GM12878 (cell line): Measurements from ENCODE around the gene SLC26A8. TPM values are rescaled to one million over a fixed set of nuclear protein-coding genes. Genes with fewer than 3 reads are reported as not detected.

ENCODE experiments used
- ATAC-seq: fragments of 200-7000 bp; cut with Tn5 transposase; 3 replicates; pipeline ENCODE4 v1.9.1; 2020; ENCODE audit warnings: mild to moderate bottlenecking, moderate library complexity
- BruUV-seq: library from RNA; stranded (reverse); fragments of 400-500 nt; replicated peaks from 2 replicates; lab custom pipeline; 2021; lab: Mats Ljungman, UMichigan
- CTCF ChIA-PET: fragments of 300-600 bp; sonication (Branson Sonifier 250); formaldehyde crosslinking; extraction: SDS; loops from one replicate; lab custom pipeline; 2021; ENCODE audit warnings: inconsistent platforms; lab: Yijun Ruan, JAX
- POLR2A ChIA-PET: fragments of 350-600 bp; formaldehyde crosslinking; extraction: SDS; loops from one replicate; lab custom pipeline; 2021; ENCODE audit warnings: inconsistent platforms; lab: Charles Lee
- RAD21 ChIA-PET: fragments of 300-600 bp; sonication (Branson Sonifier 250); formaldehyde crosslinking; loops from one replicate; lab custom pipeline; 2023; ENCODE audit warnings: antibody characterized with exemption; ENCODE audit not compliant: unreplicated experiment; lab: Charles Lee
- SMC1A ChIA-PET: fragments of 300-600 bp; sonication (Branson Sonifier 250); formaldehyde crosslinking; loops from one replicate; lab custom pipeline; 2023; ENCODE audit not compliant: unreplicated experiment, uncharacterized antibody; lab: Charles Lee
- DNase-seq: peaks from one replicate; pipeline ENCODE4 v3.0.0-alpha.2; 2011; ENCODE audit warnings: low read depth, low spot score
- FAIRE-seq: peaks from 3 replicates; lab custom pipeline; 2011; peaks lifted over from hg19 to GRCh38; lab: Jason Lieb, UNC
- H2AFZ ChIP-seq: 2 replicates; pipeline ENCODE4 v1.6.0; 2011; ENCODE audit warnings: low read depth, low read length, control low read depth; ENCODE audit not compliant: control insufficient read depth
- H3K27ac ChIP-seq: 2 replicates; pipeline ENCODE4 v1.5.1; 2011; ENCODE audit warnings: control low read depth; ENCODE audit not compliant: control insufficient read depth, insufficient read depth
- H3K27me3 ChIP-seq, 2 experiments: replicated peaks in 1 of 2; 2 replicates each; pipeline versions ENCODE4 v1.6.0 to v1.6.1; 2011; ENCODE audit warnings: low read length in 1 of 2; ENCODE audit not compliant: control insufficient read depth in 2 of 2, insufficient read depth in 2 of 2
- H3K36me3 ChIP-seq, 2 experiments: 2 replicates each; pipeline ENCODE4 v1.5.1; 2011; ENCODE audit warnings: low read length in 1 of 2; ENCODE audit not compliant: control insufficient read depth in 2 of 2, insufficient read depth in 2 of 2
- H3K4me1 ChIP-seq: 2 replicates; pipeline ENCODE4 v1.6.1; 2011; ENCODE audit warnings: mild to moderate bottlenecking, low read length, moderate library complexity, mixed read lengths; ENCODE audit not compliant: control insufficient read depth, insufficient read depth
- H3K4me2 ChIP-seq: 2 replicates; pipeline ENCODE4 v1.6.0; 2011; ENCODE audit warnings: control low read depth; ENCODE audit not compliant: control insufficient read depth, insufficient read depth
- H3K4me3 ChIP-seq: fragments of 200-600 bp; sonication (generic); 2 replicates; pipeline ENCODE4 v1.5.1; 2016
- H3K79me2 ChIP-seq: 2 replicates; pipeline ENCODE4 v1.6.0; 2011; ENCODE audit warnings: low read length; ENCODE audit not compliant: control insufficient read depth, insufficient read depth
- H3K9ac ChIP-seq: 2 replicates; pipeline ENCODE4 v1.8.0; 2011; ENCODE audit warnings: low read length, control low read depth, mixed read lengths; ENCODE audit not compliant: control insufficient read depth, insufficient read depth
- H3K9me3 ChIP-seq: replicated peaks from 3 replicates; pipeline ENCODE4 v1.5.1; 2011; ENCODE audit warnings: mild to moderate bottlenecking, low read length; ENCODE audit not compliant: control insufficient read depth, insufficient read depth
- H4K20me1 ChIP-seq: 2 replicates; pipeline ENCODE4 v1.6.0; 2011; ENCODE audit not compliant: control insufficient read depth, insufficient read depth
- ATF7 ChIP-seq: fragments of 450-650 bp; IDR thresholded peaks from 2 replicates; pipeline ENCODE4 v1.6.1; 2016; ENCODE audit warnings: low read depth, mild to moderate bottlenecking
- BHLHE40 ChIP-seq, 2 experiments: fragments of 450-650 bp in 1 of 2; IDR thresholded peaks; 2 replicates each; pipeline ENCODE4 v1.6.1; 2011 to 2017; ENCODE audit warnings: low read depth in 2 of 2, borderline replicate concordance in 1 of 2, improper control_type of control experiment in 1 of 2, low read length in 1 of 2, mild to moderate bottlenecking in 1 of 2
- CREM ChIP-seq: IDR thresholded peaks from 2 replicates; pipeline ENCODE4 v1.6.1; 2014; ENCODE audit warnings: antibody characterized with exemption, low read depth
- EP300 ChIP-seq, 2 experiments: fragments of 150-350 bp in 1 of 2; IDR thresholded peaks; 2 replicates each; pipeline ENCODE4 v1.6.1; 2011 to 2012; ENCODE audit warnings: low read depth in 2 of 2, low read length in 2 of 2, borderline replicate concordance in 1 of 2, improper control_type of control experiment in 1 of 2, inconsistent platforms in 1 of 2; ENCODE audit not compliant: control insufficient read depth in 1 of 2
- EZH2 ChIP-seq: IDR thresholded peaks from 2 replicates; pipeline ENCODE4 v1.6.1; 2012; ENCODE audit warnings: low read depth, mild to moderate bottlenecking, control low read depth, inconsistent platforms, low read length, borderline replicate concordance; ENCODE audit not compliant: control insufficient read depth
- GABPA ChIP-seq: IDR thresholded peaks from 2 replicates; pipeline ENCODE4 v1.6.1; 2014; ENCODE audit warnings: antibody characterized with exemption, low read depth, mild to moderate bottlenecking, inconsistent platforms
- IRF4 ChIP-seq: IDR thresholded peaks from 2 replicates; pipeline ENCODE4 v1.6.1; 2011; ENCODE audit warnings: low read depth, low read length
- NBN ChIP-seq: fragments of 450-650 bp; IDR thresholded peaks from 2 replicates; pipeline ENCODE4 v1.6.1; 2016
- PRDM15 ChIP-seq: fragments of 450-650 bp; formaldehyde crosslinking; IDR thresholded peaks from 2 replicates; pipeline ENCODE4 v1.4.0; 2020; ENCODE audit warnings: mild to moderate bottlenecking, moderate library complexity
- RAD51 ChIP-seq: fragments of 450-650 bp; IDR thresholded peaks from 2 replicates; pipeline ENCODE4 v1.6.1; 2016; ENCODE audit warnings: moderate library complexity, mild to moderate bottlenecking, inconsistent platforms
- RB1 ChIP-seq: fragments of 450-650 bp; formaldehyde crosslinking; IDR thresholded peaks from 2 replicates; pipeline ENCODE4 v1.6.1; 2017; ENCODE audit warnings: mild to moderate bottlenecking, borderline replicate concordance
- SREBF2 ChIP-seq: IDR thresholded peaks from 2 replicates; pipeline ENCODE4 v1.6.1; 2012; ENCODE audit warnings: mild to moderate bottlenecking, low read length
- WGBS: methylation state at CpG from one replicate; pipeline ENCODE4 v1.1.6; 2016; ENCODE audit warnings: low lambda C conversion rate; ENCODE audit not compliant: insufficient replicate concordance, insufficient coverage; ENCODE audit errors: missing lambda C conversion rate; 5-methylcytosine and 5-hydroxymethylcytosine counted together
- in situ Hi-C: fragments of 300-500 bp; cut with MboI; formaldehyde crosslinking; loops from 9 replicates; pipeline ENCODE4 v1.14.3; 2018; ENCODE audit warnings: mixed read lengths
- intact Hi-C: fragments of 100-400 bp; cut with micrococcal nuclease; formaldehyde crosslinking; loops from one replicate; pipeline ENCODE4 v1.14.2; 2022; ENCODE audit not compliant: unreplicated experiment
- polyA plus RNA-seq, 11 experiments: library from polyadenylated mRNA; depleted of rRNA in 4 of 11; unstranded in 6 of 11; stranded (reverse) in 5 of 11; fragments of >200 nt; fragmentation: Nextera tagmentation in 4 of 11; fragmentation: Illumina TruSeq in 1 of 11; extraction: Ambion mirVana in 4 of 11; extraction: Trizol in 1 of 11; gene quantifications; 1 replicate in 1 of 11; 2 replicates in 10 of 11; pipeline versions ENCODE4 v1.2.1 to v1.2.3, GENCODE V29; 2011 to 2016; ENCODE audit warnings: inconsistent platforms in 2 of 11, missing spikeins in 2 of 11, low read depth in 1 of 11
- total RNA-seq, 4 experiments: library from RNA; depleted of rRNA in 3 of 4; stranded (reverse); fragments of >200 nt in 3 of 4; fragmentation: Illumina TruSeq in 1 of 4; extraction: Trizol in 1 of 4; gene quantifications; 2 replicates each; pipeline versions ENCODE4 v1.2.1 to v1.2.3, GENCODE V29; 2013 to 2021
- TF ChIP-seq, protein P1 (sequence below): IDR thresholded peaks from 2 replicates; pipeline ENCODE4 v1.6.1; 2012; ENCODE audit warnings: low read depth, low read length, improper control_type of control experiment
- TF ChIP-seq, protein P2 (sequence below): fragments of 450-650 bp; IDR thresholded peaks from 2 replicates; pipeline ENCODE4 v1.6.1; 2016; ENCODE audit warnings: mild to moderate bottlenecking

SLC26A8 gene
- total and polyA plus RNA-seq, 10 of the 15 experiments (the other 5 are each of a cell fraction or from before 2014, with no cell fraction given): 0.09 to 0.95 (median 0.27) TPM; not detected in 2

- TF ChIP-seq NBN: 0 out of 2 replicates have a peak, but pooled peaks have one; percentile 51
- TF ChIP-seq, protein P1, sequence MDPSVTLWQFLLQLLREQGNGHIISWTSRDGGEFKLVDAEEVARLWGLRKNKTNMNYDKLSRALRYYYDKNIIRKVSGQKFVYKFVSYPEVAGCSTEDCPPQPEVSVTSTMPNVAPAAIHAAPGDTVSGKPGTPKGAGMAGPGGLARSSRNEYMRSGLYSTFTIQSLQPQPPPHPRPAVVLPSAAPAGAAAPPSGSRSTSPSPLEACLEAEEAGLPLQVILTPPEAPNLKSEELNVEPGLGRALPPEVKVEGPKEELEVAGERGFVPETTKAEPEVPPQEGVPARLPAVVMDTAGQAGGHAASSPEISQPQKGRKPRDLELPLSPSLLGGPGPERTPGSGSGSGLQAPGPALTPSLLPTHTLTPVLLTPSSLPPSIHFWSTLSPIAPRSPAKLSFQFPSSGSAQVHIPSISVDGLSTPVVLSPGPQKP: 0 out of 2 replicates have a peak, but pooled peaks have one; percentile 33
- TF ChIP-seq ATF7: peak; percentile 71
- TF ChIP-seq BHLHE40 (IDR thresholded peaks at IDR 0.05; ENCODE audit: borderline replicate concordance in 1 of 2, low read depth in 2 of 2, low read length in 1 of 2): peak in 1 of 2 experiments; percentile 7; a peak in 1 of 4 replicates
- TF ChIP-seq GABPA: no peak
- TF ChIP-seq IRF4: peak; percentile 83
- no peak for TF ChIP-seq EZH2
- peak; percentile 18 to 25; a peak in 1 of 4 replicates for TF ChIP-seq EP300 (IDR thresholded peaks at IDR 0.05; ENCODE audit: borderline replicate concordance in 1 of 2, control insufficient read depth in 1 of 2, low read depth in 2 of 2, low read length in 2 of 2)
These were observed 50.7 kb downstream of the SLC26A8 start (continued) for GRCh38 chr6:35973670-35974222.

DNA sequence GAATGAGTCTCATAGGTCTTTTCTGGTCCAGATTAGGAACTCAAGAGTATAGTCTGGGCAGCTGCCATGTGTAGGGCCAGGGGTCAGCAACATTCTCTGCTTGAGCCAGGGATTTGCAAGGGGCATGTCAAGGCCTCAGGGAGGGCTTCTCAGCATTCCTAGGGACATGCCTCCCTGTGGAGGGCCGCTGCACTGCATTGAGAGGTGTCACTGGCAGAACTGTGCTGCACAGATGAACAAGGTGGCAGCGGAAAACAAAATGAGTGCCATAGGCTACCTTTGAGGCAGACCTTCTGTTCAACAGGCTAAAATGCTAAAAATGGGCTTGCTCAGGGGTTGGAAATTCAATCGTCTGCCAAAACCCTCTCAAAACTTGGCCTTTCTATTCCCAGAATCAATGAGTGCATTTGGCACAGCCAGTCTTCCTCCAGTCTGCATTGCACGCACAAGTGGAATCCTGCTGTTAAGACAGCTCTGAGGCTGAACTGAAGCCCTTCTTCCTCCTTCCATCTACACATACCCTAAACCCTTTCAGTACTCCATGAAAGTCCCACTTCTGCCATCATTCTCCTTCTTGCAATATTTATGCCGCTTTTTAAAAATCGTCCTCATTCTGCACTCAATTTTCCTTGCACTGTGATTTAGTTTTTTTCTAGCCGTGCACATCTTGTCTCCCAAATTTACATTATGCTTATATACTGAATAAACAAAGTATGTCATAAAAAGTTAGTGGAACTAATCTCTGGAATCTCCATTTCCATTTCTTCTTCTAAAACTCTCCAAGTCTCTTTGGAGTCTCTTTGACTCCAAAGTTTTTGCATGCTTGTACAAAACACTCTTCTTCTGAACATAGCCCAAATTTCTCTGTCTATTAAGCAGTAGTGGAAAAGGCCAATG is 51.7 kb downstream of the SLC26A8 start:
- in situ Hi-C loops (no loop called here), intact Hi-C loops (no loop called here)
- BruUV-seq: no TSS peak
- Histone ChIP-seq H3K4me1 (peaks cover 9% of the 10 kb centered on the region), H3K4me3 (no peak overlapping the region), H3K36me3 (no peaks in the 10 kb centered on the region), H4K20me1 (no peaks in the 10 kb centered on the region), H3K79me2 (no peaks in the 10 kb centered on the region), H3K27ac (no peak overlapping the region), H3K9ac (no peak overlapping the region), H3K9me3 (no peaks in the 10 kb centered on the region), H2AFZ (no peak overlapping the region), H3K4me2 (no peak overlapping the region), H3K27me3 (no peaks in the 10 kb centered on the region)
- SMC1A ChIA-PET: interaction anchor here (1.1 to 1.2 kb wide), 3 partner anchors 45 to 218 kb away, joined by 3 read pairs; partner anchors contain the start of gene MAPK14
- RAD21 ChIA-PET: no interaction called here
- ATAC-seq (no peak), DNase-seq (no peak), FAIRE-seq (no peak)
- CTCF ChIA-PET: interaction anchor here (0.7 to 1.3 kb wide), 5 partner anchors 57 to 1815 kb away, joined by 3 to 4 read pairs (median 3); no protein-coding TSS in a partner anchor
- POLR2A ChIA-PET: interaction anchor here (0.5 kb wide), 1 partner anchor 59 kb away, joined by 3 read pairs; no protein-coding TSS in a partner anchor
- 87% methylated on average over 7 of the region's 7 CpGs for WGBS
- no peak for TF ChIP-seq RB1
- no peak for TF ChIP-seq CREM
- TF ChIP-seq PRDM15 (CRISPR knock-in tag): no peak
- no peak for TF ChIP-seq RAD51
- TF ChIP-seq, protein P2, sequence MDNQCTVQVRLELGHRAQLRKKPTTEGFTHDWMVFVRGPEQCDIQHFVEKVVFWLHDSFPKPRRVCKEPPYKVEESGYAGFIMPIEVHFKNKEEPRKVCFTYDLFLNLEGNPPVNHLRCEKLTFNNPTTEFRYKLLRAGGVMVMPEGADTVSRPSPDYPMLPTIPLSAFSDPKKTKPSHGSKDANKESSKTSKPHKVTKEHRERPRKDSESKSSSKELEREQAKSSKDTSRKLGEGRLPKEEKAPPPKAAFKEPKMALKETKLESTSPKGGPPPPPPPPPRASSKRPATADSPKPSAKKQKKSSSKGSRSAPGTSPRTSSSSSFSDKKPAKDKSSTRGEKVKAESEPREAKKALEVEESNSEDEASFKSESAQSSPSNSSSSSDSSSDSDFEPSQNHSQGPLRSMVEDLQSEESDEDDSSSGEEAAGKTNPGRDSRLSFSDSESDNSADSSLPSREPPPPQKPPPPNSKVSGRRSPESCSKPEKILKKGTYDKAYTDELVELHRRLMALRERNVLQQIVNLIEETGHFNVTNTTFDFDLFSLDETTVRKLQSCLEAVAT: no peak
- TF ChIP-seq SREBF2: no peak
